Measurements from ENCODE around the gene CEP152. TPM values are rescaled to one million over a fixed set of nuclear protein-coding genes. Genes with fewer than 3 reads are reported as not detected.

CEP152 gene
- polyA plus RNA-seq, 1 donor from 2014 or later: 1.3 TPM

- Histone ChIP-seq H3K27ac (ENCODE audit: low read length) (no peak overlapping the region), H3K4me3 (ENCODE audit: low read length) (no peak overlapping the region), H2AFZ (ENCODE audit: low read depth, low read length) (no peak overlapping the region), H3K36me3 (ENCODE audit: insufficient read depth, low read length) (no peaks in the 10 kb centered on the region), H4K20me1 (ENCODE audit: insufficient read depth) (no peaks in the 10 kb centered on the region), H3K9ac (ENCODE audit: low read length) (no peak overlapping the region), H3K9me2 (ENCODE audit: insufficient read depth, low read length) (no peaks in the 10 kb centered on the region), H3F3A (ENCODE audit: insufficient read depth, low read length, poor library complexity, severe bottlenecking) (no peaks in the 10 kb centered on the region), H3K9me3 (ENCODE audit: low read length) (no peaks in the 10 kb centered on the region), H3K27me3 (ENCODE audit: insufficient read depth, low read depth, low read length) (no peaks in the 10 kb centered on the region), H3K79me2 (replicated peaks; ENCODE audit: insufficient read depth, low read length) (no peaks in the 10 kb centered on the region), H3K4me2 (ENCODE audit: low read length) (no peak overlapping the region)
- TF ChIP-seq TAF1 (IDR thresholded peaks at IDR 0.05; ENCODE audit: low read depth): no peak
- no peak for TF ChIP-seq EZH2 (IDR thresholded peaks at IDR 0.05; ENCODE audit: borderline replicate concordance, insufficient read depth, low read length, poor library complexity, severe bottlenecking)
- no peak for TF ChIP-seq RAD21 (conservative IDR thresholded peaks at IDR 0.05)
- no peak for TF ChIP-seq POLR2AphosphoS5 (IDR thresholded peaks at IDR 0.05)
- no peak for TF ChIP-seq MXI1 (conservative IDR thresholded peaks at IDR 0.05; ENCODE audit: poor library complexity, severe bottlenecking)
- TF ChIP-seq SMC3 (conservative IDR thresholded peaks at IDR 0.05; ENCODE audit: poor library complexity): no peak
- TF ChIP-seq REST (IDR thresholded peaks at IDR 0.05; ENCODE audit: borderline replicate concordance): no peak
- TF ChIP-seq, protein P1, sequence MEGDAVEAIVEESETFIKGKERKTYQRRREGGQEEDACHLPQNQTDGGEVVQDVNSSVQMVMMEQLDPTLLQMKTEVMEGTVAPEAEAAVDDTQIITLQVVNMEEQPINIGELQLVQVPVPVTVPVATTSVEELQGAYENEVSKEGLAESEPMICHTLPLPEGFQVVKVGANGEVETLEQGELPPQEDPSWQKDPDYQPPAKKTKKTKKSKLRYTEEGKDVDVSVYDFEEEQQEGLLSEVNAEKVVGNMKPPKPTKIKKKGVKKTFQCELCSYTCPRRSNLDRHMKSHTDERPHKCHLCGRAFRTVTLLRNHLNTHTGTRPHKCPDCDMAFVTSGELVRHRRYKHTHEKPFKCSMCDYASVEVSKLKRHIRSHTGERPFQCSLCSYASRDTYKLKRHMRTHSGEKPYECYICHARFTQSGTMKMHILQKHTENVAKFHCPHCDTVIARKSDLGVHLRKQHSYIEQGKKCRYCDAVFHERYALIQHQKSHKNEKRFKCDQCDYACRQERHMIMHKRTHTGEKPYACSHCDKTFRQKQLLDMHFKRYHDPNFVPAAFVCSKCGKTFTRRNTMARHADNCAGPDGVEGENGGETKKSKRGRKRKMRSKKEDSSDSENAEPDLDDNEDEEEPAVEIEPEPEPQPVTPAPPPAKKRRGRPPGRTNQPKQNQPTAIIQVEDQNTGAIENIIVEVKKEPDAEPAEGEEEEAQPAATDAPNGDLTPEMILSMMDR (IDR thresholded peaks at IDR 0.05; ENCODE audit: poor library complexity, severe bottlenecking): no peak
- TF ChIP-seq EP300 (conservative IDR thresholded peaks at IDR 0.05; ENCODE audit: poor library complexity, severe bottlenecking): no peak
These were observed 62.3 kb downstream of the CEP152 start for GRCh38 chr15:48748535-48748934.

GRCh38 chr15:48733615-48734014, 77.3 kb downstream of the CEP152 start:
- Histone ChIP-seq H3K79me2 (replicated peaks; ENCODE audit: insufficient read depth, low read length) (no peaks in the 10 kb centered on the region), H4K20me1 (ENCODE audit: insufficient read depth) (no peaks in the 10 kb centered on the region), H3K9me2 (ENCODE audit: insufficient read depth, low read length) (no peaks in the 10 kb centered on the region), H3K4me2 (ENCODE audit: low read length) (no peak overlapping the region), H3K9ac (ENCODE audit: low read length) (no peak overlapping the region), H3K27ac (ENCODE audit: low read length) (no peak overlapping the region), H3K36me3 (ENCODE audit: insufficient read depth, low read length) (no peaks in the 10 kb centered on the region), H3K27me3 (ENCODE audit: insufficient read depth, low read depth, low read length) (no peaks in the 10 kb centered on the region), H3K4me3 (ENCODE audit: low read length) (no peak overlapping the region), H2AFZ (ENCODE audit: low read depth, low read length) (no peak overlapping the region), H3K9me3 (ENCODE audit: low read length) (peaks cover 3% of the 10 kb centered on the region), H3F3A (ENCODE audit: insufficient read depth, low read length, poor library complexity, severe bottlenecking) (no peaks in the 10 kb centered on the region)
- TF ChIP-seq SMC3 (conservative IDR thresholded peaks at IDR 0.05; ENCODE audit: poor library complexity) (no peak), EZH2 (IDR thresholded peaks at IDR 0.05; ENCODE audit: borderline replicate concordance, insufficient read depth, low read length, poor library complexity, severe bottlenecking) (no peak), EP300 (conservative IDR thresholded peaks at IDR 0.05; ENCODE audit: poor library complexity, severe bottlenecking) (no peak)

Data from neural cell (in vitro differentiated cells).